Measurements from ENCODE around the gene DNAH9. TPM values are rescaled to one million over a fixed set of nuclear protein-coding genes. Genes with fewer than 3 reads are reported as not detected.

DNAH9 gene
- total RNA-seq, 3 donors from 2014 or later (not counting 1 experiment from before 2014, with no cell fraction given): not detected

GRCh38 chr17:11853321-11854151, 255.3 kb downstream of the DNAH9 start:
- TF ChIP-seq, protein P1, sequence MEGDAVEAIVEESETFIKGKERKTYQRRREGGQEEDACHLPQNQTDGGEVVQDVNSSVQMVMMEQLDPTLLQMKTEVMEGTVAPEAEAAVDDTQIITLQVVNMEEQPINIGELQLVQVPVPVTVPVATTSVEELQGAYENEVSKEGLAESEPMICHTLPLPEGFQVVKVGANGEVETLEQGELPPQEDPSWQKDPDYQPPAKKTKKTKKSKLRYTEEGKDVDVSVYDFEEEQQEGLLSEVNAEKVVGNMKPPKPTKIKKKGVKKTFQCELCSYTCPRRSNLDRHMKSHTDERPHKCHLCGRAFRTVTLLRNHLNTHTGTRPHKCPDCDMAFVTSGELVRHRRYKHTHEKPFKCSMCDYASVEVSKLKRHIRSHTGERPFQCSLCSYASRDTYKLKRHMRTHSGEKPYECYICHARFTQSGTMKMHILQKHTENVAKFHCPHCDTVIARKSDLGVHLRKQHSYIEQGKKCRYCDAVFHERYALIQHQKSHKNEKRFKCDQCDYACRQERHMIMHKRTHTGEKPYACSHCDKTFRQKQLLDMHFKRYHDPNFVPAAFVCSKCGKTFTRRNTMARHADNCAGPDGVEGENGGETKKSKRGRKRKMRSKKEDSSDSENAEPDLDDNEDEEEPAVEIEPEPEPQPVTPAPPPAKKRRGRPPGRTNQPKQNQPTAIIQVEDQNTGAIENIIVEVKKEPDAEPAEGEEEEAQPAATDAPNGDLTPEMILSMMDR (IDR thresholded peaks at IDR 0.05): no peak
- no peak overlapping the region for H3K4me3 ChIP-seq (ENCODE audit: low read length)
- H3K27me3 ChIP-seq (ENCODE audit: control insufficient read depth, insufficient read depth, low read length): no peaks in the 10 kb centered on the region
- Mint-ChIP-seq H3K27me3 (ENCODE audit: low read depth in 2 of 2) (no peaks in the 10 kb centered on the region), H3K9me3 (peaks cover 8 to 11% of the 10 kb centered on the region in 2 donors), H3K4me3 (no peak overlapping the region), H3K36me3 (peaks cover 13% of the 10 kb centered on the region), H3K27ac (no peak overlapping the region), H3K4me1 (no peaks in the 10 kb centered on the region)
- no peaks in the 10 kb centered on the region for H3K4me1 ChIP-seq (ENCODE audit: control insufficient read depth, insufficient read depth, low read length)
- WGBS (ENCODE audit: insufficient coverage): 87% methylated on average over 11 of the region's 11 CpGs
- H3K9me3 ChIP-seq (ENCODE audit: control insufficient read depth, insufficient read depth, low read length): peaks cover 7% of the 10 kb centered on the region
- DNase-seq (no peak), ATAC-seq (no peak)
- intact Hi-C loops (cut with micrococcal nuclease): no loop called here
- H3K36me3 ChIP-seq (ENCODE audit: control insufficient read depth, insufficient read depth, low read length): no peaks in the 10 kb centered on the region
- no peak overlapping the region for H3K27ac ChIP-seq (ENCODE audit: low read length)

DNA sequence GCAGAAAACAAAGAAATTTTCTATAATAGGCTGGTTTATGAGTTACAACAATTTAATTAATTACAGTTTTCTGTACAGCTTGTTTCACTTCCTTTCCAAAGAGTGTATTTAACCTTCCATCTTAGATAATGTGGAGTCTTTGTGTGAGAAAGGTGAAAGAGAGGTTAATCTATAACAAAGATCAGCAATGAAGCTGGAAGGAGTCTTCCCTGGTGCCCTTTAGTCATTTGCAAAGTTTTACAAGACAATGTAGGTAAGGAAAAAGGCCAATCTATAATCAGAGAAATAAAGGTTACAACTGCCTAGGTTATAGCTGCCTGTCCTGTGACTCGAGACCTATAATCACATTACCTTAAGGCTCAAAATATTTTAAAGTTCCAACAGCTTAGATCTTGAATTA, 257.0 kb downstream of the DNAH9 start:
- H3K4me3 Mint-ChIP-seq: no peak overlapping the region
- H3K4me1 Mint-ChIP-seq: no peaks in the 10 kb centered on the region
- Histone ChIP-seq H3K27me3 (ENCODE audit: control insufficient read depth, insufficient read depth, low read length) (no peaks in the 10 kb centered on the region), H3K27ac (ENCODE audit: low read length) (no peak overlapping the region), H3K4me1 (ENCODE audit: control insufficient read depth, insufficient read depth, low read length) (no peaks in the 10 kb centered on the region), H3K9me3 (ENCODE audit: control insufficient read depth, insufficient read depth, low read length) (peaks cover 2% of the 10 kb centered on the region), H3K36me3 (ENCODE audit: control insufficient read depth, insufficient read depth, low read length) (no peaks in the 10 kb centered on the region), H3K4me3 (ENCODE audit: low read length) (no peak overlapping the region)
- 62% methylated on average over 1 of the region's 1 CpG for WGBS (ENCODE audit: insufficient coverage)
- intact Hi-C loops (cut with micrococcal nuclease): no loop called here
- no peak overlapping the region for H3K27ac Mint-ChIP-seq
- H3K9me3 Mint-ChIP-seq: peaks cover 3 to 9% of the 10 kb centered on the region in 2 donors
- TF ChIP-seq, protein P1 (IDR thresholded peaks at IDR 0.05): no peak
- no peaks in the 10 kb centered on the region for H3K27me3 Mint-ChIP-seq (ENCODE audit: low read depth in 2 of 2)
- H3K36me3 Mint-ChIP-seq: no peaks in the 10 kb centered on the region
- DNase-seq (no peak), ATAC-seq (no peak)

- no peak for ATAC-seq
- no peaks in the 10 kb centered on the region for H3K36me3 Mint-ChIP-seq
- no peak for DNase-seq
- TF ChIP-seq, protein P1 (IDR thresholded peaks at IDR 0.05): no peak
- no peaks in the 10 kb centered on the region for H3K27me3 Mint-ChIP-seq (ENCODE audit: low read depth in 2 of 2)
- Histone ChIP-seq H3K27me3 (ENCODE audit: control insufficient read depth, insufficient read depth, low read length) (no peaks in the 10 kb centered on the region), H3K27ac (ENCODE audit: low read length) (no peak overlapping the region), H3K36me3 (ENCODE audit: control insufficient read depth, insufficient read depth, low read length) (no peaks in the 10 kb centered on the region), H3K4me3 (ENCODE audit: low read length) (no peak overlapping the region), H3K9me3 (ENCODE audit: control insufficient read depth, insufficient read depth, low read length) (peaks cover 2% of the 10 kb centered on the region), H3K4me1 (ENCODE audit: control insufficient read depth, insufficient read depth, low read length) (no peaks in the 10 kb centered on the region)
- peaks cover 3 to 9% of the 10 kb centered on the region in 2 donors for H3K9me3 Mint-ChIP-seq
- WGBS (ENCODE audit: insufficient coverage): 96% methylated on average over 4 of the region's 4 CpGs
- H3K4me3 Mint-ChIP-seq: no peak overlapping the region
- no peaks in the 10 kb centered on the region for H3K4me1 Mint-ChIP-seq
- no peak overlapping the region for H3K27ac Mint-ChIP-seq
- intact Hi-C loops (cut with micrococcal nuclease): no loop called here
Observed at GRCh38 chr17:11857006-11857405, 258.7 kb downstream of the DNAH9 start.

Measured in natural killer cell (primary cell).